Keratinocyte (primary cell): ENCODE results near the gene TMEM218. TPM values are rescaled to one million over a fixed set of nuclear protein-coding genes. Genes with fewer than 3 reads are reported as not detected.

ENCODE experiments used
- DNase-seq: peaks from one replicate; pipeline ENCODE4 v3.0.0-alpha.2; 2011; ENCODE audit warnings: low read depth, missing footprints, low spot score
- FAIRE-seq: peaks from 2 replicates; lab custom pipeline; 2011; peaks lifted over from hg19 to GRCh38; lab: Jason Lieb, UNC
- H2AFZ ChIP-seq: 2 replicates; pipeline ENCODE4 v1.6.0; 2012; ENCODE audit warnings: low read length, control low read depth, inconsistent platforms; ENCODE audit not compliant: control insufficient read depth
- H3K27ac ChIP-seq: 2 replicates; pipeline ENCODE4 v1.5.1; 2011; ENCODE audit warnings: low read length; ENCODE audit not compliant: control insufficient read depth, insufficient read depth
- H3K27me3 ChIP-seq: 3 replicates; pipeline ENCODE4 v1.6.0; 2011; ENCODE audit warnings: low read length; ENCODE audit not compliant: control insufficient read depth, insufficient read depth; ENCODE audit errors: extremely low read depth
- H3K36me3 ChIP-seq, 2 experiments: 2 replicates in 1 of 2; 3 replicates in 1 of 2; pipeline ENCODE4 v1.5.1; 2011; ENCODE audit warnings: low read length in 2 of 2, mild to moderate bottlenecking in 1 of 2; ENCODE audit not compliant: control insufficient read depth in 2 of 2, insufficient read depth in 2 of 2; ENCODE audit errors: extremely low read depth in 1 of 2
- H3K4me1 ChIP-seq: 3 replicates; pipeline ENCODE4 v1.5.1; 2011; ENCODE audit warnings: low read length; ENCODE audit not compliant: control insufficient read depth, insufficient read depth; ENCODE audit errors: extremely low read depth
- H3K4me2 ChIP-seq: 3 replicates; pipeline ENCODE4 v1.6.0; 2011; ENCODE audit warnings: low read depth, low read length; ENCODE audit not compliant: control insufficient read depth, insufficient read depth; ENCODE audit errors: extremely low read depth
- H3K4me3 ChIP-seq, 3 experiments: fragments of 200-600 bp in 1 of 3; sonication (generic) in 1 of 3; 2 replicates in 2 of 3; 3 replicates in 1 of 3; pipeline ENCODE4 v1.5.1; 2011 to 2016; ENCODE audit warnings: low read length in 3 of 3, mild to moderate bottlenecking in 3 of 3, control low read depth in 2 of 3, inconsistent platforms in 1 of 3, low read depth in 1 of 3, mixed read lengths in 1 of 3, mixed run types in 1 of 3, moderate library complexity in 1 of 3; ENCODE audit not compliant: control insufficient read depth in 2 of 3, insufficient read depth in 2 of 3; ENCODE audit errors: extremely low read depth in 1 of 3
- H3K79me2 ChIP-seq: 2 replicates; pipeline ENCODE4 v1.6.0; 2012; ENCODE audit warnings: low read length; ENCODE audit not compliant: control insufficient read depth, insufficient read depth
- H3K9ac ChIP-seq: 3 replicates; pipeline ENCODE4 v1.6.0; 2011; ENCODE audit warnings: low read length; ENCODE audit not compliant: control insufficient read depth, insufficient read depth; ENCODE audit errors: extremely low read depth
- H3K9me1 ChIP-seq: 3 replicates; pipeline ENCODE4 v1.6.0; 2011; ENCODE audit warnings: low read length; ENCODE audit not compliant: control insufficient read depth, insufficient read depth; ENCODE audit errors: extremely low read depth
- H3K9me3 ChIP-seq: 2 replicates; pipeline ENCODE4 v1.5.1; 2012; ENCODE audit warnings: low read depth, low read length; ENCODE audit not compliant: control insufficient read depth
- H4K20me1 ChIP-seq: 3 replicates; pipeline ENCODE4 v1.6.0; 2011; ENCODE audit warnings: low read length; ENCODE audit not compliant: control insufficient read depth, insufficient read depth; ENCODE audit errors: extremely low read depth
- EZH2 ChIP-seq: IDR thresholded peaks from one replicate; pipeline ENCODE4 v1.6.1; 2012; ENCODE audit warnings: inconsistent platforms, mild to moderate bottlenecking, low read length, moderate library complexity
- dilution Hi-C: fragments of 300-500 bp; cut with MboI; formaldehyde crosslinking; loops from one replicate; pipeline ENCODE4 v1.7.0; 2020; ENCODE audit warnings: low sequenced_read_pairs; ENCODE audit not compliant: extremely low pct_ligation_motif_present
- polyA plus RNA-seq, 5 experiments: library from polyadenylated mRNA; depleted of rRNA in 3 of 5; stranded (reverse) in 3 of 5; stranded (forward) in 1 of 5; unstranded in 1 of 5; fragments of >200 nt; gene quantifications; 1 replicate in 1 of 5; 2 replicates in 3 of 5; 3 replicates in 1 of 5; pipeline versions ENCODE4 v1.2.1 to v1.2.3, GENCODE V29; 2011 to 2012; ENCODE audit warnings: missing spikeins in 2 of 5, low read depth in 1 of 5, low replicate concordance in 1 of 5
- TF ChIP-seq, protein P1 (sequence below), 3 experiments: IDR thresholded peaks in 1 of 3; conservative IDR thresholded peaks in 1 of 3; optimal IDR thresholded peaks in 1 of 3; 2 replicates in 2 of 3; 3 replicates in 1 of 3; pipeline versions ENCODE3 to v1.5.1; 2011; ENCODE audit warnings: low read length in 3 of 3, mild to moderate bottlenecking in 3 of 3, moderate library complexity in 2 of 3, control low read depth in 1 of 3, inconsistent platforms in 1 of 3; ENCODE audit not compliant: insufficient read depth in 2 of 3; ENCODE audit errors: extremely low read depth in 1 of 3

The TMEM218 gene
- polyA plus RNA-seq, 1 donor (not counting 4 experiments of a cell fraction or from before 2014, with no cell fraction given): 34.2 TPM

GRCh38 chr11:125082040-125082439 lies 29.4 kb downstream of the TMEM218 start:
- no peak for FAIRE-seq
- Histone ChIP-seq H3K27me3 (no peaks in the 10 kb centered on the region), H3K79me2 (no peaks in the 10 kb centered on the region), H3K9me1 (no peaks in the 10 kb centered on the region), H3K4me1 (peaks cover 24% of the 10 kb centered on the region), H2AFZ (no peak overlapping the region), H3K4me2 (no peak overlapping the region), H3K9me3 (no peaks in the 10 kb centered on the region), H3K4me3 (no peak overlapping the region), H3K27ac (peak overlapping the region; percentile 87), H3K36me3 (peaks cover 0 to 16% of the 10 kb centered on the region in 2 experiments), H4K20me1 (no peaks in the 10 kb centered on the region), H3K9ac (no peak overlapping the region)
- dilution Hi-C loops: no loop called here
- no peak for DNase-seq
- TF ChIP-seq, protein P1, sequence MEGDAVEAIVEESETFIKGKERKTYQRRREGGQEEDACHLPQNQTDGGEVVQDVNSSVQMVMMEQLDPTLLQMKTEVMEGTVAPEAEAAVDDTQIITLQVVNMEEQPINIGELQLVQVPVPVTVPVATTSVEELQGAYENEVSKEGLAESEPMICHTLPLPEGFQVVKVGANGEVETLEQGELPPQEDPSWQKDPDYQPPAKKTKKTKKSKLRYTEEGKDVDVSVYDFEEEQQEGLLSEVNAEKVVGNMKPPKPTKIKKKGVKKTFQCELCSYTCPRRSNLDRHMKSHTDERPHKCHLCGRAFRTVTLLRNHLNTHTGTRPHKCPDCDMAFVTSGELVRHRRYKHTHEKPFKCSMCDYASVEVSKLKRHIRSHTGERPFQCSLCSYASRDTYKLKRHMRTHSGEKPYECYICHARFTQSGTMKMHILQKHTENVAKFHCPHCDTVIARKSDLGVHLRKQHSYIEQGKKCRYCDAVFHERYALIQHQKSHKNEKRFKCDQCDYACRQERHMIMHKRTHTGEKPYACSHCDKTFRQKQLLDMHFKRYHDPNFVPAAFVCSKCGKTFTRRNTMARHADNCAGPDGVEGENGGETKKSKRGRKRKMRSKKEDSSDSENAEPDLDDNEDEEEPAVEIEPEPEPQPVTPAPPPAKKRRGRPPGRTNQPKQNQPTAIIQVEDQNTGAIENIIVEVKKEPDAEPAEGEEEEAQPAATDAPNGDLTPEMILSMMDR (optimal IDR thresholded peaks at IDR 0.05 in 1 of 3, IDR thresholded peaks at IDR 0.05 in 1 of 3, conservative IDR thresholded peaks at IDR 0.05 in 1 of 3; ENCODE audit: extremely low read depth in 1 of 3, insufficient read depth in 2 of 3, low read length in 3 of 3): no peak
- no peak for TF ChIP-seq EZH2

DNA sequence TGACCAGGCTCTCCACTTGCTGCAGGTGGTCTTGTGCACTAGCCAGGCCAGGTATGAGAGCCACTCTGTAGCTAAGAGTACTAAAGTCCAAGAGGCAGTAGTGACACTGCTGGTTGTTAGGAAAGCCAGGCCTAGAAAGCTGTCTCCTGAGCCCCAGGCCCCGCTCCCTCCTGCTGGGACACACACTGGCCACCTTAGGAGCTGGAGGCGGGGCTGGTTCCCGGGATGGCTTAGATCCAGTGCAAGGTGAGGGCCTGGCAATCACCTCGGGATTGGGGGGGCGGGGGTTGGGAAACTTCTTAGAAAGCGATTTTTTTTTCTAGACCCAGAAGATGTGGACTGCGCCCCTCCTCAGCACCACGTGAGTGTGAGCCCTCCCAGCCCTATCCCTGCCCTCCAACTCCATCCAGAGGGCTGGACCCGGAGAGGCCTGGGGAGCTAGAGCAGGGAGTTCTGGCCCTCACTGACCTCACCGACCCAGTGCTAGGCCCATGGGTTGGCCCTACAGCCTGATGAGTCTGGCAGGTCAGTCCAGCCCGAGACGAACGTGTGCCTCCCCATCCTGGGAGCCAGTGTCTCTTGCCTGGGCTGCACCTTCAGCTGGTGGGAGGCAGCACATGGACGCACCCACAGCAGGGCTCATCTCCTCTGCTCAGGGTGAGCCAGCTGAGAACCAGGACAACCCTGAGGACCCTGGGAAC lies 30.2 kb downstream of the TMEM218 start:
- Histone ChIP-seq H3K27ac (no peak overlapping the region), H3K36me3 (peaks cover 0 to 14% of the 10 kb centered on the region in 2 experiments), H3K9me1 (no peaks in the 10 kb centered on the region), H3K4me2 (no peak overlapping the region), H2AFZ (no peak overlapping the region), H3K9me3 (no peaks in the 10 kb centered on the region), H4K20me1 (no peaks in the 10 kb centered on the region), H3K27me3 (no peaks in the 10 kb centered on the region), H3K79me2 (no peaks in the 10 kb centered on the region), H3K4me1 (peaks cover 25% of the 10 kb centered on the region), H3K4me3 (no peak overlapping the region), H3K9ac (no peak overlapping the region)
- FAIRE-seq: no peak
- DNase-seq: no peak
- dilution Hi-C loops: no loop called here
- TF ChIP-seq, protein P1 (optimal IDR thresholded peaks at IDR 0.05 in 1 of 3, IDR thresholded peaks at IDR 0.05 in 1 of 3, conservative IDR thresholded peaks at IDR 0.05 in 1 of 3; ENCODE audit: extremely low read depth in 1 of 3, insufficient read depth in 2 of 3, low read length in 3 of 3): no peak
- no peak for TF ChIP-seq EZH2
